ENCODE data around the gene MAU2. TPM values are rescaled to one million over a fixed set of nuclear protein-coding genes. Genes with fewer than 3 reads are reported as not detected.

Gene MAU2
- total RNA-seq, 4 donors from 2014 or later: 79.3 to 160 (median 130) TPM

DNA sequence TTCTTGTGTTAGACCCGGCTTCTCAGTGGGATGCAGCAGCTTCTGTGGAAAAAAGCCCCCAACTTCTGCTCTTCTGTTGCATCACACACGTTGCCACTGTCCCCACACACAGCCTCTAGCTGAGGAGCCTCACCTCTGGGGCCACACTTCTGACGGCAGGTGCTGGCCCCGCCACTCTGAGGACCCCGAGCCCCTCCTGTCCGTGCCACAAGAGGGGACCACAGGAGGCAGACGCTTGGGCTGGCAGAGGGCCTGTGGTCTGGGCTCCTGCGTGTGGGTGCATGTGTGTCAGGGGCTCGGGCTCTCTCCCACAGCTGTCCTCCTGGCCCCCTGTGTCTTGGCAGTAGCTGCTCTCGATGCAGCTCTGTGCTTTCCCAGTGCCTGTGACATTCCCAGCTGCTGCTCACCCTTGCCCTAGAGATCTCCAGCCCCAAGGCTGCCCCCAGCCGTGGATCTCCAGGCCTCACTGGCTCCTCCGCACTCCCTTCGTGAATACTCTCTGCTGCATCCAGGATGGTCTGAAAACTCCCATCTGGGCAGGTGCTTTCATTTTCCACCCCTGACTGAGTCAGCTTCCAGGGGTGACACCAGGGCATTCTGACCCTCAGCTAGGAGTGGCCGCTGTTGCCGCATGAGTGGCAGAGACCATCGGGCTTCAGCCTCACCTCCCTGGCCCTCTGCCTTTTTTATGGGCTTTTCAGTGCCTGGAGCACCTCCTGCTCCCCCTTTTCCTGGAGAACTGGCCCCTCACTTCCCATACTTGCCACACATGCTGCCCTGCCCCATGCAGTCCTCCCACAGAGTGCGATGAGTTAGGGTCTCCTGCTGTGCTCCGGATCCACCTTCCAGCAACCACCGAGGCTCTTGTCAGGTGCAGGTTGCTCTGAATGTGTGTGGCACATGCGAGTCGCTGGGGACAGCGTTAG is 13.7 kb downstream of the MAU2 start:
- no peak for TF ChIP-seq POLR2A (IDR thresholded peaks at IDR 0.05)
- TF ChIP-seq, protein P1, sequence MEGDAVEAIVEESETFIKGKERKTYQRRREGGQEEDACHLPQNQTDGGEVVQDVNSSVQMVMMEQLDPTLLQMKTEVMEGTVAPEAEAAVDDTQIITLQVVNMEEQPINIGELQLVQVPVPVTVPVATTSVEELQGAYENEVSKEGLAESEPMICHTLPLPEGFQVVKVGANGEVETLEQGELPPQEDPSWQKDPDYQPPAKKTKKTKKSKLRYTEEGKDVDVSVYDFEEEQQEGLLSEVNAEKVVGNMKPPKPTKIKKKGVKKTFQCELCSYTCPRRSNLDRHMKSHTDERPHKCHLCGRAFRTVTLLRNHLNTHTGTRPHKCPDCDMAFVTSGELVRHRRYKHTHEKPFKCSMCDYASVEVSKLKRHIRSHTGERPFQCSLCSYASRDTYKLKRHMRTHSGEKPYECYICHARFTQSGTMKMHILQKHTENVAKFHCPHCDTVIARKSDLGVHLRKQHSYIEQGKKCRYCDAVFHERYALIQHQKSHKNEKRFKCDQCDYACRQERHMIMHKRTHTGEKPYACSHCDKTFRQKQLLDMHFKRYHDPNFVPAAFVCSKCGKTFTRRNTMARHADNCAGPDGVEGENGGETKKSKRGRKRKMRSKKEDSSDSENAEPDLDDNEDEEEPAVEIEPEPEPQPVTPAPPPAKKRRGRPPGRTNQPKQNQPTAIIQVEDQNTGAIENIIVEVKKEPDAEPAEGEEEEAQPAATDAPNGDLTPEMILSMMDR (IDR thresholded peaks at IDR 0.05): no peak
- H3K4me3 ChIP-seq: no peak overlapping the region
- no peaks in the 10 kb centered on the region for H3K4me1 ChIP-seq
- peaks cover 0 to 91% (median 0%) of the 10 kb centered on the region in 3 donors for H3K36me3 ChIP-seq
- peak overlapping the region in 1 of 4 donors; percentile 58 for H3K27ac ChIP-seq
- no peaks in the 10 kb centered on the region for H3K9me3 ChIP-seq
- DNase-seq: no peak
- no peaks in the 10 kb centered on the region for H3K27me3 ChIP-seq

DNA sequence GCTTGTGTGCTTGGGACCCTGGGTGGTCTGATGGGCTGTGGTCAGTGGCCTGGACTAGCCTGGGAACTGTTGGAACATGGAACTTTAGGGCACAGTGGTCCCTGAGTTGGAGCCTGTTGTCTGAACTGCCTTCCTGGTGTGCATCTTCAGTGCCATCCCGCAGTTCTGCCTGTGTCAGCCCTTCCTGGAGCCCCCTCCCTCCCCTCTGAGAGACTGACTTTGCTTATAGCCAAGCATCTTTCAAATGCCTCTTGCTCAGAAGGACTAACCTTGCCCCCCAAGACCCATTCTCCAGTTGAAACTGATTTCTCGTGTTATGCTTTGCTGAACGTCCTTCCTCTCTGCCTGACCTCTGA is 14.3 kb downstream of the MAU2 start:
- H3K4me1 ChIP-seq: no peaks in the 10 kb centered on the region
- H3K36me3 ChIP-seq: peaks cover 0 to 91% (median 0%) of the 10 kb centered on the region in 3 donors
- H3K27me3 ChIP-seq: no peaks in the 10 kb centered on the region
- H3K4me3 ChIP-seq: no peak overlapping the region
- TF ChIP-seq, protein P1 (IDR thresholded peaks at IDR 0.05): no peak
- no peak for TF ChIP-seq POLR2A (IDR thresholded peaks at IDR 0.05)
- DNase-seq: no peak
- H3K9me3 ChIP-seq: no peaks in the 10 kb centered on the region
- peak overlapping the region in 2 of 4 donors; percentile 32 to 58 for H3K27ac ChIP-seq

DNA sequence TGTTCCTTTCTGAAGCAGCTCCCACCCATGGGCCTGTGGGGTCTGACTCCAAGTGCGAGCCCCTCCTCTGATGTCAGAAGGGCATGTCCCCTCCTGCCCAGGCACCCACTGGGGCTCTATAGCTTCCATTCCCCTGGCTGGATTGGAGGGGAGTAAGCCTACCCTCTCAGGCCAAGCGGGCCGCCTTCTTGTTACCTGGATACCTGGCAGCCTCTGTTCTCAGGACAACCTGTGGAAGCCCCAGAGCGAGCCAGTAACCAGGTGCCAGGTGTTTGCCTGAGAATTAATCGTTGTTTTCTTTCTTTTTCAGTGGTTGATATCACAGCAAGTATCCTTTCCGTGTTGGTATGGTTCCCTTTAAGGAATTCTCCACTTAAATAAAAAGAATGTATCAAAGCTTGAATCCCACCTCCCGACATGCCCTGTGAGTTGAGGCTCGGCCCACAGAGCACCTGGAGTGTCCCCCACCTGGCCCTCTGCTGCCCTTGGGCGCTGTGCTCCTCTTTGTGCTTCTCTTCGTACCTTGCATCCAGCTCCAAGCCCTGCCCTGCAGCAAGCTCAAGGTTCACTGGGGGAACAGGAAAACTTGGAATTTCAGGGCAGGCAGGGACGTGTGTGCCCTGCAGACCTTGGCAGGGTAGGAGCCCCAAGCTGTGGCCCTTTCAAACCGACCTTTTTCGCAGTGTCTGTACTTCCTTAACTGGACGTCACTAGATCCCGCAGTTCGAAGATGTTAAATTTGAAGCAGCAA is 15.0 kb downstream of the MAU2 start:
- Histone ChIP-seq H3K36me3 (peaks cover 0 to 91% (median 0%) of the 10 kb centered on the region in 3 donors), H3K4me1 (no peaks in the 10 kb centered on the region), H3K4me3 (no peak overlapping the region), H3K27me3 (no peaks in the 10 kb centered on the region), H3K9me3 (no peaks in the 10 kb centered on the region), H3K27ac (peak overlapping the region in 3 of 4 donors; percentile 3 to 58 (median 32))
- DNase-seq: peak in 1 of 3 donors; percentile 53
- TF ChIP-seq POLR2A (IDR thresholded peaks at IDR 0.05): no peak
- TF ChIP-seq, protein P1 (IDR thresholded peaks at IDR 0.05): no peak

DNA sequence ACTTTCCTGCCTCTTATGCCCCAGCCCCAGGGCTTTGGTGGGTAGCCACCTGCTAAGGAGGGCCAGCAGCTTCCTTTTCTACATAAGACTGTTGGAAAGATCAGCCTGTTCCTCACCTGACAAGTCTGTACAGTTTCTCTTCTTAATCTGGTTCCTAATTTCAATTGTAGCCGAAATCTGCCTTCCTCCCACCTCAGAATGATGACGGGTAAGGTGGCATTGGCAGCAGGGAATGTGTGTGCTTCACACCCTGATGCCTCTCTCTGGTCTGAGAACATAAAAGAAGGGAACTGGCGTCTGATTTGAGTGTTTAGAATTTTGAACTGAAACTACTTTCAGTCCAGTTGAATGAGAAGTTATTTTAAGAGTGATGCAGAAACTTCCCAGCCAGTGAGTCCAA is 16.0 kb downstream of the MAU2 start:
- no peaks in the 10 kb centered on the region for H3K27me3 ChIP-seq
- H3K4me3 ChIP-seq: no peak overlapping the region
- no peak for DNase-seq
- H3K27ac ChIP-seq: peak overlapping the region in 1 of 4 donors; percentile 58
- H3K36me3 ChIP-seq: peaks cover 0 to 91% (median 0%) of the 10 kb centered on the region in 3 donors
- no peaks in the 10 kb centered on the region for H3K4me1 ChIP-seq
- no peaks in the 10 kb centered on the region for H3K9me3 ChIP-seq
- TF ChIP-seq POLR2A (IDR thresholded peaks at IDR 0.05): no peak
- TF ChIP-seq, protein P1 (IDR thresholded peaks at IDR 0.05): no peak

DNA sequence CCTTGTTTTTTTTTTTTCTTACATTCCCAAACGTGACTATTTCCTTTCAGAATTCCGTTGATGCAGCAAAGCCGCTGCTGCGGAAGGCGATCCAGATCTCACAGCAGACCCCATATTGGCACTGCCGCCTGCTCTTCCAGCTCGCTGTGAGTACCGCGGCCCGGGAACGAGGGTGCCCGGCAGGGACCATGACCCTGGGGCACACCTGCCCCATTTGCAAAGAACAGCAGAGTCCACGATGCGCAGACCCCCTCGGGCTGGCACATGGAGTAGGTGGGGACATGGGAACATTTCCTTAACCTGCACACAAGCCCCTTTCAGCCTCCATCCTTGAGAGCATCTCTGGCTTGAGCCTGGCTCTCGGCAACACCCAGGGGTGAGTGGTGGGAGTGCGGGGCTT is 16.5 kb downstream of the MAU2 start:
- TF ChIP-seq, protein P1 (IDR thresholded peaks at IDR 0.05): no peak
- no peak for TF ChIP-seq POLR2A (IDR thresholded peaks at IDR 0.05)
- Histone ChIP-seq H3K27ac (no peak overlapping the region), H3K36me3 (peaks cover 0 to 91% (median 0%) of the 10 kb centered on the region in 3 donors)

More for the DNA sequence above, 16.5 kb downstream of the MAU2 start:
- H3K9me3 ChIP-seq: no peaks in the 10 kb centered on the region
- no peak overlapping the region for H3K4me3 ChIP-seq
- no peak for DNase-seq
- no peaks in the 10 kb centered on the region for H3K4me1 ChIP-seq
- no peaks in the 10 kb centered on the region for H3K27me3 ChIP-seq

All from Peyer's patch (tissue), 4 donors.